ENCODE results near the gene PCAT7. TPM values are rescaled to one million over a fixed set of nuclear protein-coding genes. Genes with fewer than 3 reads are reported as not detected.

PCAT7 gene
- total RNA-seq, 1 donor from 2014 or later = not detected

GRCh38 chr9:94603259-94604160 lies 48.6 kb downstream of the PCAT7 start:
- peak; percentile 76 for TF ChIP-seq CTCF (conservative IDR thresholded peaks at IDR 0.05; ENCODE audit: low read depth, low read length)
- no peak for DNase-seq (ENCODE audit: low read depth)
- no peak overlapping the region for H3K4me3 ChIP-seq (ENCODE audit: low read depth, low read length)

GRCh38 chr9:94606646-94607422 lies 52.0 kb downstream of the PCAT7 start:
- TF ChIP-seq CTCF (conservative IDR thresholded peaks at IDR 0.05; ENCODE audit: low read depth, low read length) = no peak
- no peak for DNase-seq (ENCODE audit: low read depth)
- H3K4me3 ChIP-seq (ENCODE audit: low read depth, low read length) = no peak overlapping the region

GRCh38 chr9:94607423-94607691 lies 52.5 kb downstream of the PCAT7 start:
- no peak for TF ChIP-seq CTCF (conservative IDR thresholded peaks at IDR 0.05; ENCODE audit: low read depth, low read length)
- no peak overlapping the region for H3K4me3 ChIP-seq (ENCODE audit: low read depth, low read length)
- no peak for DNase-seq (ENCODE audit: low read depth)

GRCh38 chr9:94610181-94610606 lies 55.3 kb downstream of the PCAT7 start:
- H3K4me3 ChIP-seq (ENCODE audit: low read depth, low read length) = no peak overlapping the region
- DNase-seq (ENCODE audit: low read depth) = no peak
- TF ChIP-seq CTCF (conservative IDR thresholded peaks at IDR 0.05; ENCODE audit: low read depth, low read length) = no peak

- DNase-seq (ENCODE audit: low read depth) = no peak
- H3K4me3 ChIP-seq (ENCODE audit: low read depth, low read length) = no peak overlapping the region
- no peak for TF ChIP-seq CTCF (conservative IDR thresholded peaks at IDR 0.05; ENCODE audit: low read depth, low read length)
Observed at GRCh38 chr9:94611638-94612068, 56.8 kb downstream of the PCAT7 start.

GRCh38 chr9:94612071-94612470 lies 57.2 kb downstream of the PCAT7 start:
- no peak for DNase-seq (ENCODE audit: low read depth)
- H3K4me3 ChIP-seq (ENCODE audit: low read depth, low read length) = no peak overlapping the region
- TF ChIP-seq CTCF (conservative IDR thresholded peaks at IDR 0.05; ENCODE audit: low read depth, low read length) = no peak

Measured in epithelial cell of proximal tubule (primary cell).